ENCODE results near the gene ALDH9A1.
"Not testable (repeated sequence)": the region's sequence is repeated elsewhere in the genome, so short reads cannot be mapped to it uniquely, and the experiment has no call there.

DNA sequence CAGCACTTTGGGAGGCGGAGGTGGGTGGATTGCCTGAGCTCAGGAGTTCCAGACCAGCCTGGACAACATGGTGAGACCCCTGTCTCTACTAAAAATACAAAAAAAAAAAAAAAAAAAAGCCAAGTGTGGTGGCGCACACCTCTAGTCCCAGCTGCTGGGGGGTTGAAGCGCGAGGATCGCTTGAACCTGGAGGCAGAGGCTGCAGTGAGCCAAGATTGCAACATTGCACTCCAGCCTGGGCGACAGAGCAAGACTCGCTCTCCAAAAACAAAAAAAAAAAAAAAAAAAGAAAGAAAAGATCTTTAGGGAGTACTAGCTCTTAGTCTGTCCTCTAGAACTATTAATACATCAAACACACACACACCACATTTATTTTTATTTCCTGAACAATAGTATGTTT lies 3.6 kb upstream of the ALDH9A1 start:
- TF ChIP-seq, protein P1, sequence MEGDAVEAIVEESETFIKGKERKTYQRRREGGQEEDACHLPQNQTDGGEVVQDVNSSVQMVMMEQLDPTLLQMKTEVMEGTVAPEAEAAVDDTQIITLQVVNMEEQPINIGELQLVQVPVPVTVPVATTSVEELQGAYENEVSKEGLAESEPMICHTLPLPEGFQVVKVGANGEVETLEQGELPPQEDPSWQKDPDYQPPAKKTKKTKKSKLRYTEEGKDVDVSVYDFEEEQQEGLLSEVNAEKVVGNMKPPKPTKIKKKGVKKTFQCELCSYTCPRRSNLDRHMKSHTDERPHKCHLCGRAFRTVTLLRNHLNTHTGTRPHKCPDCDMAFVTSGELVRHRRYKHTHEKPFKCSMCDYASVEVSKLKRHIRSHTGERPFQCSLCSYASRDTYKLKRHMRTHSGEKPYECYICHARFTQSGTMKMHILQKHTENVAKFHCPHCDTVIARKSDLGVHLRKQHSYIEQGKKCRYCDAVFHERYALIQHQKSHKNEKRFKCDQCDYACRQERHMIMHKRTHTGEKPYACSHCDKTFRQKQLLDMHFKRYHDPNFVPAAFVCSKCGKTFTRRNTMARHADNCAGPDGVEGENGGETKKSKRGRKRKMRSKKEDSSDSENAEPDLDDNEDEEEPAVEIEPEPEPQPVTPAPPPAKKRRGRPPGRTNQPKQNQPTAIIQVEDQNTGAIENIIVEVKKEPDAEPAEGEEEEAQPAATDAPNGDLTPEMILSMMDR (IDR thresholded peaks at IDR 0.05; ENCODE audit: low read depth, low read length, poor library complexity, severe bottlenecking): not testable (repeated sequence)
- TF ChIP-seq EZH2phosphoT487 (IDR thresholded peaks at IDR 0.05; ENCODE audit: borderline replicate concordance, low read length): not testable (repeated sequence)

Measured in DOHH2 (cell line).